Fibroblast of villous mesenchyme (primary cell): ENCODE results near the gene SMC4. TPM values are rescaled to one million over a fixed set of nuclear protein-coding genes. Genes with fewer than 3 reads are reported as not detected.
A peak's percentile ranks its signal among the peaks of the same experiment; 100 is the strongest.
"Not testable (repeated sequence)": the region's sequence is repeated elsewhere in the genome, so short reads cannot be mapped to it uniquely, and the experiment has no call there.

Experiments used
- DNase-seq: peaks from one replicate; pipeline ENCODE4 v3.0.0-alpha.2; 2010; ENCODE audit warnings: low read depth
- H3K4me3 ChIP-seq: 2 replicates; pipeline ENCODE4 v1.5.1; 2011; ENCODE audit warnings: low read depth, mild to moderate bottlenecking, low read length
- total RNA-seq: library from RNA; depleted of rRNA; stranded (reverse); fragments of >200 nt; gene quantifications from 2 replicates; pipeline ENCODE4 v1.2.3, GENCODE V29; 2012
- TF ChIP-seq, protein P1 (sequence below): IDR thresholded peaks from 2 replicates; pipeline ENCODE4 v1.5.1; 2012; ENCODE audit warnings: low read depth, mild to moderate bottlenecking, low read length; ENCODE audit not compliant: insufficient read depth

SMC4 gene
- total RNA-seq, result 63.5 and 88.5 TPM in 2 replicates

- TF ChIP-seq, protein P1, sequence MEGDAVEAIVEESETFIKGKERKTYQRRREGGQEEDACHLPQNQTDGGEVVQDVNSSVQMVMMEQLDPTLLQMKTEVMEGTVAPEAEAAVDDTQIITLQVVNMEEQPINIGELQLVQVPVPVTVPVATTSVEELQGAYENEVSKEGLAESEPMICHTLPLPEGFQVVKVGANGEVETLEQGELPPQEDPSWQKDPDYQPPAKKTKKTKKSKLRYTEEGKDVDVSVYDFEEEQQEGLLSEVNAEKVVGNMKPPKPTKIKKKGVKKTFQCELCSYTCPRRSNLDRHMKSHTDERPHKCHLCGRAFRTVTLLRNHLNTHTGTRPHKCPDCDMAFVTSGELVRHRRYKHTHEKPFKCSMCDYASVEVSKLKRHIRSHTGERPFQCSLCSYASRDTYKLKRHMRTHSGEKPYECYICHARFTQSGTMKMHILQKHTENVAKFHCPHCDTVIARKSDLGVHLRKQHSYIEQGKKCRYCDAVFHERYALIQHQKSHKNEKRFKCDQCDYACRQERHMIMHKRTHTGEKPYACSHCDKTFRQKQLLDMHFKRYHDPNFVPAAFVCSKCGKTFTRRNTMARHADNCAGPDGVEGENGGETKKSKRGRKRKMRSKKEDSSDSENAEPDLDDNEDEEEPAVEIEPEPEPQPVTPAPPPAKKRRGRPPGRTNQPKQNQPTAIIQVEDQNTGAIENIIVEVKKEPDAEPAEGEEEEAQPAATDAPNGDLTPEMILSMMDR, result no peak
- peak; percentile 98 for DNase-seq
- peak within 1 kb of the TSS; percentile 97 for H3K4me3 ChIP-seq
These were observed at the start of gene SMC4, which contains the start of gene IFT80 for GRCh38 chr3:160399125-160400029. SMC4 (plus strand) TSS chr3:160399650; CDS start chr3:160400827, 1,177 bp downstream. IFT80 (minus strand) TSS chr3:160399225; CDS start chr3:160384600, 14,625 bp downstream.

GRCh38 chr3:160355826-160356225, 43.6 kb upstream of the SMC4 start:
- DNase-seq, result peak; percentile 23
- no peak overlapping the region for H3K4me3 ChIP-seq
- TF ChIP-seq, protein P1, result no peak

- not testable (repeated sequence) for DNase-seq, H3K4me3 ChIP-seq
These were observed 36.6 kb upstream of the SMC4 start for GRCh38 chr3:160362896-160363295.

DNA sequence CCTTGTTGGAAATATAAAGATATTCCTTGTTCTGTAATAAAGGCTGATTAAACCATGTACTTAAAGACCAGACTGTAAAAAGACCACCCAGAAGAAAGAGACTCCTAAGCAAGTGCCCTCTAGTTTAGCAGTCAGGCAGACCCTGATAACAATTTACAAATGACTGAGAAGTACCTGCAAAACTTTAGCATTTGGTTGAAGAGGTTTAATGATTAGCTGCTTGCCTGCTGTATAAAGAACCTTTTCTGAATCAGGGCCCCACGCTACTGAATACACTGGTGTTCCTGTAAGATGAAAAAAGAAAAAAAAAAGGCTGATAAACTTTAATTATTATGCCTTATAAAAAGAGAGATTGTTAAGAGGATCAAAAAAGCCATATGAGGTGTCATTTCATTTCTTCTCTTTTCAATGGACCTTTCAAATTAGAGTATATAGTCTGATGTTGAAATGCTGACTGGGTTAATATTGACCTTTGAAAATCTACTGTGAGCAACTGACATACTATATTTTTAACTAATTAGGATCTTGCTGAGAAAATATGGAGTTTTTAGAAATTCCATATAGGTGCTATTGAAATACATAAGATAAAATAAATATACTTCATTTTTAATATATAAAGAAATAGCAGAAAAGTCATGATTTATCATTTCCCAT, 33.5 kb upstream of the SMC4 start:
- DNase-seq, result no peak
- H3K4me3 ChIP-seq, result no peak overlapping the region
- TF ChIP-seq, protein P1, result no peak

DNA sequence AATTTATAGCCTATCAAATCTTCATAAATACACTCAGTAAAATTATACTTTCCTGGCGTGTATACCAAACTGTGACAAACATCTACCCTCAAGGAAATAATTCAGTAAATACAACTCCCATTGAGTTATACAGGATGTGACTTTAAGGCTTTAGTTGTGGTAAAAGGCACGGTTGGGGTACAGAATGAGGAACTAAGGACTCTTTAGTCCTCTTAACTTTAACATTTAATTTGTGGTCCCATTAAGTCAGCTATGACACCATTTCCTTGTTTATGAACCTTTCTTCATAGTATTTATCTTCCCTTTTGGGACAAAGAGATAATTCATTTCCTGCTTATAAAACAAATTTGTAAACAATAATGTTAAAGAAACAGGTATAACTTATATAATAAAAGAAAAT, 30.6 kb upstream of the SMC4 start:
- no peak for DNase-seq
- H3K4me3 ChIP-seq, result no peak overlapping the region
- TF ChIP-seq, protein P1, result no peak

GRCh38 chr3:160369784-160370183, 29.7 kb upstream of the SMC4 start:
- TF ChIP-seq, protein P1, result no peak
- no peak overlapping the region for H3K4me3 ChIP-seq
- DNase-seq, result no peak
